ENCODE results near the gene C2CD4D.

C2CD4D gene

DNA sequence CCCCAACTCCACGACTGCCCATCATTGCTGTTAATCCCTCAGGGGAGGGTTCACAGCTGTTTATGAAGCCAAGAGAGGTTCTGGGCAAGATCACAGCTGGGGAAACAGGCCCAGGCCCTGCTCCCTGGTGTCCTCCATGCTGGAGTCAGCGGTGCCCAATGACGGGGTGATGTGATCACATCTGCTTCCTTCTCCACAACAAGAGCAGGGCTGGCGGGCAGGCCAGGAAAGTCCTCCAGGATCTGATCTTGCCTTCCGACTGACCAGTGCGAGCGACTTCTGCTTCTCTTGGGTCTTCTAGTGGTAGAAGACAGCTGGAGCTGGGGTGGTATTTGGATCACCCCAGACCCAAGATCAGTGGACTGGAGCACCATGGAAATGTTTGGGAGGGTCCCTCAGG, 33.5 kb downstream of the C2CD4D start:
- H3K4me1 ChIP-seq (ENCODE audit: control extremely low read depth in 1 of 4, control insufficient read depth in 4 of 4, insufficient read depth in 4 of 4, low read length in 3 of 4) = peaks cover 0 to 3% (median 0%) of the 10 kb centered on the region in 4 experiments
- WGBS (ENCODE audit: insufficient coverage) = 100% methylated on average over 3 of the region's 7 CpGs
- CTCF ChIA-PET = interaction anchor here (1.8 kb wide), 1 partner anchor 24 kb away, joined by 4 read pairs; no protein-coding TSS in a partner anchor
- DNase-seq = no peak
- H3K4me3 ChIP-seq (ENCODE audit: control insufficient read depth in 1 of 7, extremely low read depth in 1 of 7, insufficient read depth in 4 of 7, low read depth in 2 of 7, low read length in 6 of 7) = no peak overlapping the region
- POLR2A ChIA-PET = interaction anchor here (0.7 kb wide), 1 partner anchor 14 kb away, joined by 4 read pairs; no protein-coding TSS in a partner anchor
- H3K27ac ChIP-seq (ENCODE audit: insufficient read depth in 1 of 2, low read depth in 1 of 2, low read length in 2 of 2, poor library complexity in 1 of 2, severe bottlenecking in 2 of 2) = no peak overlapping the region
- H3K36me3 ChIP-seq (ENCODE audit: control insufficient read depth in 4 of 4, insufficient read depth in 4 of 4, low read length in 3 of 4) = no peaks in the 10 kb centered on the region
- peaks cover 0 to 6% (median 2%) of the 10 kb centered on the region in 5 experiments for H3K27me3 ChIP-seq (replicated peaks in 2 of 5; ENCODE audit: control insufficient read depth in 4 of 5, insufficient read depth in 5 of 5, low read length in 4 of 5)
- H3K9me3 ChIP-seq (ENCODE audit: control extremely low read depth in 1 of 5, control insufficient read depth in 4 of 5, insufficient read depth in 2 of 5, low read depth in 1 of 5, low read length in 4 of 5) = no peaks in the 10 kb centered on the region

DNA sequence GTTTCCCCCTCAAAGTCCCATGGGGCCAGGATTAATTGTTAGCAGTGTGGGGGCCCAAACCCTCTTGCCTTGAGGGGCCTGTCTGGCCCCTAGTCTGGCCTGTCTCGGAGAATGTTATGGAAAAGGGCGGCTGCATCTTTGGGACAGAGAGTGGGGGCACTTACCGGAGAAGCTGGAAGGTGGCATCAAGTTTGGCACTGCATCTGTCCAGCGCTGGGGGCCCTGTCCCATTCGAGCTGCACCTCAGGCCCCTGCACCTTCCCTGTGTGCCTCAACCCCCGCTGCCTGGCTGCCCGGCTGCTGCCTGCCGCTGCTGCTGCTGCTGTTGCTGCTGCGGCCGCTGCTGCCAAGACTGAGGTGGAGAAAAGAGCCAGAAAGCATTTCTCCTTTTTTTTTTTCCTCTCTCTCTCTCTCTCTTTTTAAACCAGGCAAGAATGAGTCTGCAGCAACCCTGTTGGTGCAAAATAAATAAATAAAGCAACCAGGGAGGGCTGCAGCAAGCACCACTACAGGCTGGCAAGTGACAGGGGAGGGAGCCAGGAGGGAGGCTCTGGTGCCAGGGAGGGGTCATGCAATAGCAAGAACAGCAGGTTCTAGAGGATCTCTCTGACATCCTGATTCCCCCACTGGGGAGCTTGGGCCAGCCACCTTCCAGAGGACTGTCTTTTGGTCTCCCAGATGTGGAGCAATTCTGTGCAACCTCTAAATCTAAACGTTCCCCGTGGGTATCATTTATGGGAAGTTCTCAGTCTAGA, 34.4 kb downstream of the C2CD4D start, which contains the start of gene LINGO4:
TSS of gene LINGO4 (minus strand) at position 354 of the 755 bp plus-strand sequence. CDS start 2,715 bp downstream, outside the sequence.
- CTCF ChIA-PET = no interaction called here
- 90% methylated on average over 10 of the region's 12 CpGs for WGBS (ENCODE audit: insufficient coverage)
- peaks cover 0 to 6% (median 2%) of the 10 kb centered on the region in 5 experiments for H3K27me3 ChIP-seq (replicated peaks in 2 of 5; ENCODE audit: control insufficient read depth in 4 of 5, insufficient read depth in 5 of 5, low read length in 4 of 5)
- POLR2A ChIA-PET = no interaction called here
- DNase-seq = no peak
- no peak within 1 kb of the TSS for H3K27ac ChIP-seq (ENCODE audit: insufficient read depth in 1 of 2, low read depth in 1 of 2, low read length in 2 of 2, poor library complexity in 1 of 2, severe bottlenecking in 2 of 2)
- H3K4me1 ChIP-seq (ENCODE audit: control extremely low read depth in 1 of 4, control insufficient read depth in 4 of 4, insufficient read depth in 4 of 4, low read length in 3 of 4) = peaks cover 0 to 8% (median 5%) of the 10 kb centered on the region in 4 experiments
- no peaks in the 10 kb centered on the region for H3K9me3 ChIP-seq (ENCODE audit: control extremely low read depth in 1 of 5, control insufficient read depth in 4 of 5, insufficient read depth in 2 of 5, low read depth in 1 of 5, low read length in 4 of 5)
- H3K36me3 ChIP-seq (ENCODE audit: control insufficient read depth in 4 of 4, insufficient read depth in 4 of 4, low read length in 3 of 4) = no peaks in the 10 kb centered on the region
- H3K4me3 ChIP-seq (ENCODE audit: control insufficient read depth in 1 of 7, extremely low read depth in 1 of 7, insufficient read depth in 4 of 7, low read depth in 2 of 7, low read length in 6 of 7) = no peak within 1 kb of the TSS

DNA sequence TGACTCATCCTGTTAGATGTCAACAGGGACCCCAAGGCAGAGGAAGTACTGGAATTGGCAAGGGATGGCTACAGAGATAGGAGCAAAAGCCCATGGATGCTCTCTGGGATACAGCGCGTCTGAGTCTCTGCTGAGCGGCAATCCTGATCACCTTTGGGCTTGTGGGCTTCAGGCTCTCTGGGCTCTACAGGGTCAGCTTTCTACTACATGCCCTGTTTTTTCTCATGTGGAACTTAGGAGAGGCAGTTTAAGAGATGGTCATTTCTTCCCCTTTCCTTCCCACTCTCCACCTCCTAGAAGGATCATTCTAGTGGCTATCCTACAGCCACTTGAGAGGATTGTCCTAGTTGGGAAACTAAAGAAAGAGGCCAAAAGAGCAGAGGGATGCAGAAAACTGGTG, 35.7 kb downstream of the C2CD4D start:
- H3K4me1 ChIP-seq (ENCODE audit: control extremely low read depth in 1 of 4, control insufficient read depth in 4 of 4, insufficient read depth in 4 of 4, low read length in 3 of 4) = peaks cover 0 to 12% (median 9%) of the 10 kb centered on the region in 4 experiments
- CTCF ChIA-PET = no interaction called here
- WGBS (ENCODE audit: insufficient coverage) = 98% methylated on average over 3 of the region's 3 CpGs
- peaks cover 0 to 6% (median 2%) of the 10 kb centered on the region in 5 experiments for H3K27me3 ChIP-seq (replicated peaks in 2 of 5; ENCODE audit: control insufficient read depth in 4 of 5, insufficient read depth in 5 of 5, low read length in 4 of 5)
- no peak overlapping the region for H3K4me3 ChIP-seq (ENCODE audit: control insufficient read depth in 1 of 7, extremely low read depth in 1 of 7, insufficient read depth in 4 of 7, low read depth in 2 of 7, low read length in 6 of 7)
- H3K27ac ChIP-seq (ENCODE audit: insufficient read depth in 1 of 2, low read depth in 1 of 2, low read length in 2 of 2, poor library complexity in 1 of 2, severe bottlenecking in 2 of 2) = no peak overlapping the region
- POLR2A ChIA-PET = no interaction called here
- no peaks in the 10 kb centered on the region for H3K36me3 ChIP-seq (ENCODE audit: control insufficient read depth in 4 of 4, insufficient read depth in 4 of 4, low read length in 3 of 4)
- DNase-seq = no peak
- H3K9me3 ChIP-seq (ENCODE audit: control extremely low read depth in 1 of 5, control insufficient read depth in 4 of 5, insufficient read depth in 2 of 5, low read depth in 1 of 5, low read length in 4 of 5) = no peaks in the 10 kb centered on the region

GRCh38 chr1:151803164-151803563, 36.5 kb downstream of the C2CD4D start:
- Histone ChIP-seq H3K9me3 (ENCODE audit: control extremely low read depth in 1 of 5, control insufficient read depth in 4 of 5, insufficient read depth in 2 of 5, low read depth in 1 of 5, low read length in 4 of 5) (no peaks in the 10 kb centered on the region), H3K4me1 (ENCODE audit: control extremely low read depth in 1 of 4, control insufficient read depth in 4 of 4, insufficient read depth in 4 of 4, low read length in 3 of 4) (peaks cover 0 to 12% (median 9%) of the 10 kb centered on the region in 4 experiments), H3K36me3 (ENCODE audit: control insufficient read depth in 4 of 4, insufficient read depth in 4 of 4, low read length in 3 of 4) (no peaks in the 10 kb centered on the region), H3K27ac (ENCODE audit: insufficient read depth in 1 of 2, low read depth in 1 of 2, low read length in 2 of 2, poor library complexity in 1 of 2, severe bottlenecking in 2 of 2) (no peak overlapping the region), H3K27me3 (replicated peaks in 2 of 5; ENCODE audit: control insufficient read depth in 4 of 5, insufficient read depth in 5 of 5, low read length in 4 of 5) (peaks cover 0 to 6% (median 2%) of the 10 kb centered on the region in 5 experiments), H3K4me3 (ENCODE audit: control insufficient read depth in 1 of 7, extremely low read depth in 1 of 7, insufficient read depth in 4 of 7, low read depth in 2 of 7, low read length in 6 of 7) (no peak overlapping the region)
- ChIA-PET CTCF (interaction anchor here (1.4 to 1.5 kb wide), 2 partner anchors 13 to 33 kb away, joined by 3 to 8 read pairs; no protein-coding TSS in a partner anchor), POLR2A (no interaction called here)
- DNase-seq = no peak

- H3K27ac ChIP-seq (ENCODE audit: insufficient read depth in 1 of 2, low read depth in 1 of 2, low read length in 2 of 2, poor library complexity in 1 of 2, severe bottlenecking in 2 of 2) = no peak overlapping the region
- ChIA-PET POLR2A (interaction anchor here (1.0 kb wide), 1 partner anchor 13 kb away, joined by 3 read pairs; no protein-coding TSS in a partner anchor), CTCF (interaction anchor here (0.6 to 1.5 kb wide), 3 partner anchors 12 to 34 kb away, joined by 3 to 8 read pairs (median 4); partner anchors contain the start of gene TDRKH)
- H3K27me3 ChIP-seq (replicated peaks in 2 of 5; ENCODE audit: control insufficient read depth in 4 of 5, insufficient read depth in 5 of 5, low read length in 4 of 5) = peaks cover 0 to 6% (median 2%) of the 10 kb centered on the region in 5 experiments
- H3K4me3 ChIP-seq (ENCODE audit: control insufficient read depth in 1 of 7, extremely low read depth in 1 of 7, insufficient read depth in 4 of 7, low read depth in 2 of 7, low read length in 6 of 7) = no peak overlapping the region
- WGBS (ENCODE audit: insufficient coverage) = 96% methylated on average over 3 of the region's 5 CpGs
- no peak for DNase-seq
- H3K36me3 ChIP-seq (ENCODE audit: control insufficient read depth in 4 of 4, insufficient read depth in 4 of 4, low read length in 3 of 4) = no peaks in the 10 kb centered on the region
- H3K9me3 ChIP-seq (ENCODE audit: control extremely low read depth in 1 of 5, control insufficient read depth in 4 of 5, insufficient read depth in 2 of 5, low read depth in 1 of 5, low read length in 4 of 5) = no peaks in the 10 kb centered on the region
- H3K4me1 ChIP-seq (ENCODE audit: control extremely low read depth in 1 of 4, control insufficient read depth in 4 of 4, insufficient read depth in 4 of 4, low read length in 3 of 4) = peaks cover 0 to 9% (median 8%) of the 10 kb centered on the region in 4 experiments
Observed at GRCh38 chr1:151802372-151802771, 37.2 kb downstream of the C2CD4D start.

GRCh38 chr1:151801846-151802245, 37.8 kb downstream of the C2CD4D start:
- 97% methylated on average over 5 of the region's 7 CpGs for WGBS (ENCODE audit: insufficient coverage)
- Histone ChIP-seq H3K27ac (ENCODE audit: insufficient read depth in 1 of 2, low read depth in 1 of 2, low read length in 2 of 2, poor library complexity in 1 of 2, severe bottlenecking in 2 of 2) (no peak overlapping the region), H3K36me3 (ENCODE audit: control insufficient read depth in 4 of 4, insufficient read depth in 4 of 4, low read length in 3 of 4) (peaks cover 0 to 3% (median 0%) of the 10 kb centered on the region in 4 experiments), H3K4me3 (ENCODE audit: control insufficient read depth in 1 of 7, extremely low read depth in 1 of 7, insufficient read depth in 4 of 7, low read depth in 2 of 7, low read length in 6 of 7) (no peak overlapping the region), H3K27me3 (replicated peaks in 2 of 5; ENCODE audit: control insufficient read depth in 4 of 5, insufficient read depth in 5 of 5, low read length in 4 of 5) (peaks cover 0 to 6% (median 2%) of the 10 kb centered on the region in 5 experiments), H3K9me3 (ENCODE audit: control extremely low read depth in 1 of 5, control insufficient read depth in 4 of 5, insufficient read depth in 2 of 5, low read depth in 1 of 5, low read length in 4 of 5) (no peaks in the 10 kb centered on the region), H3K4me1 (ENCODE audit: control extremely low read depth in 1 of 4, control insufficient read depth in 4 of 4, insufficient read depth in 4 of 4, low read length in 3 of 4) (peaks cover 0 to 9% (median 8%) of the 10 kb centered on the region in 4 experiments)
- POLR2A ChIA-PET = interaction anchor here (1.0 kb wide), 1 partner anchor 12 kb away, joined by 3 read pairs; no protein-coding TSS in a partner anchor
- DNase-seq = no peak
- CTCF ChIA-PET = interaction anchor here (0.6 to 1.5 kb wide), 3 partner anchors 11 to 85 kb away, joined by 4 read pairs; partner anchors contain the start of genes CELF3 and TDRKH

Data from common myeloid progenitor, CD34-positive (primary cell).